CD4-positive, alpha-beta T cell (primary cell): Measurements from ENCODE around the gene FXYD3. TPM values are rescaled to one million over a fixed set of nuclear protein-coding genes. Genes with fewer than 3 reads are reported as not detected.

Experiments used
- ATAC-seq: fragments of 200-7000 bp; cut with Tn5 transposase; one replicate; pipeline ENCODE4 v1.10.0; 2022; ENCODE audit warnings: mild to moderate bottlenecking; ENCODE audit not compliant: poor library complexity
- CTCF ChIA-PET: fragments of 350-600 bp; sonication (Branson Sonifier 250); formaldehyde crosslinking; loops from one replicate; lab custom pipeline; 2021; ENCODE audit warnings: antibody characterized with exemption, inconsistent platforms; lab: Charles Lee
- POLR2A ChIA-PET: fragments of 350-600 bp; sonication (Branson Sonifier 250); formaldehyde crosslinking; loops from one replicate; lab custom pipeline; 2021; ENCODE audit warnings: antibody characterized with exemption, inconsistent platforms; lab: Charles Lee
- DNase-seq, 14 experiments: peaks; one replicate each; pipeline ENCODE4 v3.0.0-alpha.2; 2013 to 2020; ENCODE audit warnings: mixed read lengths in 2 of 14
- H3K27ac ChIP-seq, 2 donors: one replicate each; pipeline versions ENCODE4 v1.5.1 to v1.7.0; 2013; ENCODE audit warnings: low read length in 2 of 2, low read depth in 1 of 2, mild to moderate bottlenecking in 1 of 2
- H3K27me3 ChIP-seq, 2 experiments: 1 replicate in 1 of 2; 2 replicates in 1 of 2; pipeline versions ENCODE4 v1.6.1 to v1.7.0; 2013; ENCODE audit warnings: low read length in 2 of 2, control low read depth in 1 of 2, mild to moderate bottlenecking in 1 of 2, moderate library complexity in 1 of 2; ENCODE audit not compliant: insufficient read depth in 2 of 2, control insufficient read depth in 1 of 2
- H3K36me3 ChIP-seq: one replicate; pipeline ENCODE4 v1.6.1; 2013; ENCODE audit warnings: low read length, control low read depth; ENCODE audit not compliant: insufficient read depth
- H3K4me1 ChIP-seq: one replicate; pipeline ENCODE4 v1.6.1; 2013; ENCODE audit warnings: low read length, control low read depth; ENCODE audit not compliant: insufficient read depth
- H3K4me3 ChIP-seq: one replicate; pipeline ENCODE4 v1.5.1; 2013; ENCODE audit warnings: mild to moderate bottlenecking, low read length, moderate library complexity
- H3K9me3 ChIP-seq, 2 experiments: 1 replicate in 1 of 2; 2 replicates in 1 of 2; pipeline versions ENCODE4 v1.6.1 to v1.7.0; 2013; ENCODE audit warnings: low read length in 2 of 2, mild to moderate bottlenecking in 2 of 2, control low read depth in 1 of 2, moderate library complexity in 1 of 2; ENCODE audit not compliant: control insufficient read depth in 1 of 2, insufficient read depth in 1 of 2
- H3K27ac Mint-ChIP-seq: one replicate; pipeline ENCODE4 v1.8.0; 2020; ENCODE audit warnings: mixed read lengths
- H3K27me3 Mint-ChIP-seq: one replicate; pipeline ENCODE4 v1.8.0; 2021; ENCODE audit warnings: mixed read lengths
- H3K36me3 Mint-ChIP-seq: one replicate; pipeline ENCODE4 v1.8.0; 2021; ENCODE audit warnings: low read depth, mixed read lengths
- H3K4me1 Mint-ChIP-seq: one replicate; pipeline ENCODE4 v1.8.0; 2021; ENCODE audit warnings: low read depth, mixed read lengths
- H3K4me3 Mint-ChIP-seq: one replicate; pipeline ENCODE4 v1.8.0; 2020; ENCODE audit warnings: mild to moderate bottlenecking, mixed read lengths
- H3K9me3 Mint-ChIP-seq: one replicate; pipeline ENCODE4 v1.8.0; 2020; ENCODE audit warnings: mixed read lengths
- CTCF ChIP-seq: fragments of 200-600 bp; IDR thresholded peaks from one replicate; pipeline ENCODE4 v1.8.0; 2022; ENCODE audit warnings: antibody characterized with exemption, mild to moderate bottlenecking
- intact Hi-C, 2 experiments: fragments of 100-400 bp; cut with DNase I in 1 of 2; cut with micrococcal nuclease in 1 of 2; formaldehyde crosslinking; loops; one replicate each; pipeline versions ENCODE4 v1.15.1 to v1.9.0; 2023 to 2025; cut with DNase I, micrococcal nuclease
- total RNA-seq, 174 experiments: library from RNA in 2 of 174; stranded (reverse) in 2 of 174; gene quantifications; one replicate each; pipeline ENCODE4 v1.2.3 and lab custom pipeline; 2021 to 2026

FXYD3 gene
- total RNA-seq, 2 experiments from 2014 or later = not detected

GRCh38 chr19:35130761-35131720, 15.4 kb downstream of the FXYD3 start:
- Histone ChIP-seq H3K4me3 (no peak overlapping the region), H3K27me3 (no peaks in the 10 kb centered on the region), H3K9me3 (no peaks in the 10 kb centered on the region), H3K27ac (no peak overlapping the region), H3K4me1 (peaks cover 6% of the 10 kb centered on the region), H3K36me3 (no peaks in the 10 kb centered on the region)
- CTCF ChIA-PET = no interaction called here
- no peak overlapping the region for H3K4me3 Mint-ChIP-seq
- DNase-seq (no peak), ATAC-seq (no peak)
- H3K27me3 Mint-ChIP-seq = no peaks in the 10 kb centered on the region
- no peaks in the 10 kb centered on the region for H3K36me3 Mint-ChIP-seq
- no peak overlapping the region for H3K27ac Mint-ChIP-seq
- H3K9me3 Mint-ChIP-seq = no peaks in the 10 kb centered on the region
- no peak for TF ChIP-seq CTCF
- intact Hi-C loops = no loop called here
- H3K4me1 Mint-ChIP-seq = peaks cover 6% of the 10 kb centered on the region
- POLR2A ChIA-PET = no interaction called here

DNA sequence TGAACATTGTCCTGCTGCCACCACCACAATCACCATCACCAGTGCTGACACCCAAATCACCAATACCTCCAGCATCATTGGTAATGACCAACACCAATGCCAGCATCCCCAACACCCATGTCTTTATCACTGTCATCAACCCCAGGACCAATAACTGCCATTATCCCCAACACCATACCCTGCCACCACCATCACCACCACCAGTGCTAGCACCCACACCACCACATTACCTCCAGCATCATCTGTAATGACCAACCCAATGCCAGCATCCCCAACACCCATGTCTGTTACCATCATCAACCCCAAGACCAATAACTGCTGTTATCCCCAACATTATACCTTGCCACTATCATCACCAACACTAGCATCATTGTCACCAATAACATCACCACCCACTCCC, 16.6 kb downstream of the FXYD3 start:
- H3K27ac Mint-ChIP-seq = no peak overlapping the region
- Histone ChIP-seq H3K4me1 (peaks cover 11% of the 10 kb centered on the region), H3K4me3 (no peak overlapping the region), H3K36me3 (no peaks in the 10 kb centered on the region), H3K9me3 (no peaks in the 10 kb centered on the region), H3K27me3 (no peaks in the 10 kb centered on the region), H3K27ac (no peak overlapping the region)
- H3K36me3 Mint-ChIP-seq = no peaks in the 10 kb centered on the region
- ChIA-PET CTCF (no interaction called here), POLR2A (no interaction called here)
- no peak for TF ChIP-seq CTCF
- ATAC-seq (no peak), DNase-seq (no peak)
- H3K4me3 Mint-ChIP-seq = no peak overlapping the region
- no peaks in the 10 kb centered on the region for H3K9me3 Mint-ChIP-seq
- no peaks in the 10 kb centered on the region for H3K27me3 Mint-ChIP-seq
- intact Hi-C loops = no loop called here
- peaks cover 6% of the 10 kb centered on the region for H3K4me1 Mint-ChIP-seq

DNA sequence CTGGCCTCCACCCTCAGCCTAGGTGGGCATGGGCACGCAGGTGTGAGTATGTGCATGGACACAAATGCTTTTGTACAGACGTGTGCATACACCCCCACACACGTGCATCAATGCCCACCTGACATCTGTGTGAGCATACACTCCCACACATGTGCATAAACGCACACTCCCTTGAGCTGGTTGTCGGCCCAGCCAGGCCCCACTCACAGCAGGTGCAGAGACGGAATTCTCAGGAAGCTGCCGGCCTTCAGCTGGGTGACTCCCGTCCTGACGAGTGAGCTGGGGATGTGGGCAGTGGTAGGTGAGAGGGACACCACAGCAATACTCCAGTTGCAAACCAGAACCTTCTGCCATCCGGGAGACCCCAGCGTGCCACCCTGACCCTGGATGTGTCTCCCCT, 18.2 kb downstream of the FXYD3 start:
- no peaks in the 10 kb centered on the region for H3K9me3 Mint-ChIP-seq
- Histone ChIP-seq H3K4me3 (no peak overlapping the region), H3K4me1 (peaks cover 11% of the 10 kb centered on the region), H3K27me3 (no peaks in the 10 kb centered on the region), H3K36me3 (no peaks in the 10 kb centered on the region), H3K9me3 (no peaks in the 10 kb centered on the region), H3K27ac (no peak overlapping the region)
- CTCF ChIA-PET = no interaction called here
- no peak for TF ChIP-seq CTCF
- ATAC-seq (no peak), DNase-seq (no peak)
- no peaks in the 10 kb centered on the region for H3K27me3 Mint-ChIP-seq
- H3K27ac Mint-ChIP-seq = no peak overlapping the region
- no peaks in the 10 kb centered on the region for H3K36me3 Mint-ChIP-seq
- POLR2A ChIA-PET = no interaction called here
- intact Hi-C loops = loop anchor here in 1 of 2 experiments (2.0 kb wide), 1 partner anchor 19 kb away; the partner anchor contains the start of gene FXYD3
- peaks cover 6% of the 10 kb centered on the region for H3K4me1 Mint-ChIP-seq
- H3K4me3 Mint-ChIP-seq = no peak overlapping the region
